Measurements from ENCODE around the gene DCLK1. TPM values are rescaled to one million over a fixed set of nuclear protein-coding genes. Genes with fewer than 3 reads are reported as not detected.

DCLK1 gene
- total RNA-seq, 1 experiment from 2014 or later: 36.2 TPM

GRCh38 chr13:35956074-35956473 is 175.1 kb downstream of the DCLK1 start:
- Histone ChIP-seq H3K4ac (ENCODE audit: low read depth, low read length) (no peak overlapping the region), H3K4me1 (ENCODE audit: insufficient read depth, low read length) (no peaks in the 10 kb centered on the region), H3K18ac (ENCODE audit: insufficient read length, low read depth, low read length) (no peak overlapping the region), H3K56ac (ENCODE audit: insufficient read length, low read depth, low read length) (no peak overlapping the region), H3T11ph (ENCODE audit: low read length) (no peak overlapping the region), H3K14ac (ENCODE audit: insufficient read depth, low read length) (no peak overlapping the region), H2AK5ac (ENCODE audit: insufficient read length, low read length) (no peak overlapping the region), H4K8ac (replicated peaks; ENCODE audit: insufficient read length, low read depth, low read length) (no peak overlapping the region), H4K5ac (ENCODE audit: insufficient read length, low read depth, low read length) (no peak overlapping the region), H2BK120ac (ENCODE audit: low read depth, low read length, poor library complexity, severe bottlenecking) (no peak overlapping the region), H2BK12ac (ENCODE audit: insufficient read length, low read depth, low read length) (no peak overlapping the region), H2BK20ac (ENCODE audit: low read depth, low read length, poor library complexity, severe bottlenecking) (no peak overlapping the region), H3K27me3 (ENCODE audit: insufficient read depth, low read length) (no peaks in the 10 kb centered on the region), H2BK15ac (ENCODE audit: low read depth, low read length) (no peak overlapping the region), H4K91ac (ENCODE audit: insufficient read length, low read depth, low read length) (no peak overlapping the region), H3K23ac (ENCODE audit: insufficient read length, low read depth, low read length) (no peak overlapping the region), H3K27ac (ENCODE audit: insufficient read length, low read depth, low read length) (no peak overlapping the region), H3K79me1 (ENCODE audit: insufficient read depth, low read depth, low read length, poor library complexity, severe bottlenecking) (no peaks in the 10 kb centered on the region), H3K4me2 (ENCODE audit: insufficient read depth, insufficient read length, low read length) (no peak overlapping the region), H3K23me2 (ENCODE audit: insufficient read length, low read depth, low read length, poor library complexity, severe bottlenecking) (no peaks in the 10 kb centered on the region), H4K20me1 (ENCODE audit: control insufficient read depth, insufficient read depth, insufficient read length) (no peaks in the 10 kb centered on the region), H2AFZ (ENCODE audit: low read length) (no peak overlapping the region), H3K79me2 (ENCODE audit: insufficient read depth, low read length) (no peaks in the 10 kb centered on the region), H3K9ac (ENCODE audit: extremely low read depth, insufficient read length, low read length) (no peak overlapping the region), H3K9me3 (ENCODE audit: control insufficient read depth, low read depth, low read length) (no peaks in the 10 kb centered on the region), H2BK5ac (ENCODE audit: insufficient read length, low read length) (no peak overlapping the region)
- Mint-ChIP-seq H3K36me3 (ENCODE audit: insufficient read depth in 1 of 3, low read depth in 3 of 3) (no peaks in the 10 kb centered on the region), H3K27me3 (ENCODE audit: low read depth) (no peaks in the 10 kb centered on the region), H3K4me1 (peaks cover 3% of the 10 kb centered on the region in 2 experiments), H3K4me3 (no peak overlapping the region), H3K9me3 (no peaks in the 10 kb centered on the region), H3K27ac (no peak overlapping the region)
- no peak for DNase-seq
- TF ChIP-seq, protein P1, sequence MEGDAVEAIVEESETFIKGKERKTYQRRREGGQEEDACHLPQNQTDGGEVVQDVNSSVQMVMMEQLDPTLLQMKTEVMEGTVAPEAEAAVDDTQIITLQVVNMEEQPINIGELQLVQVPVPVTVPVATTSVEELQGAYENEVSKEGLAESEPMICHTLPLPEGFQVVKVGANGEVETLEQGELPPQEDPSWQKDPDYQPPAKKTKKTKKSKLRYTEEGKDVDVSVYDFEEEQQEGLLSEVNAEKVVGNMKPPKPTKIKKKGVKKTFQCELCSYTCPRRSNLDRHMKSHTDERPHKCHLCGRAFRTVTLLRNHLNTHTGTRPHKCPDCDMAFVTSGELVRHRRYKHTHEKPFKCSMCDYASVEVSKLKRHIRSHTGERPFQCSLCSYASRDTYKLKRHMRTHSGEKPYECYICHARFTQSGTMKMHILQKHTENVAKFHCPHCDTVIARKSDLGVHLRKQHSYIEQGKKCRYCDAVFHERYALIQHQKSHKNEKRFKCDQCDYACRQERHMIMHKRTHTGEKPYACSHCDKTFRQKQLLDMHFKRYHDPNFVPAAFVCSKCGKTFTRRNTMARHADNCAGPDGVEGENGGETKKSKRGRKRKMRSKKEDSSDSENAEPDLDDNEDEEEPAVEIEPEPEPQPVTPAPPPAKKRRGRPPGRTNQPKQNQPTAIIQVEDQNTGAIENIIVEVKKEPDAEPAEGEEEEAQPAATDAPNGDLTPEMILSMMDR (conservative IDR thresholded peaks at IDR 0.05): no peak
